ENCODE measurements around the gene KLHL36. TPM values are rescaled to one million over a fixed set of nuclear protein-coding genes. Genes with fewer than 3 reads are reported as not detected.

The KLHL36 gene
- total and polyA plus RNA-seq, 9 of the 15 experiments (the other 6 are each of a cell fraction or from before 2014, with no cell fraction given) = 2.1 to 51.2 (median 18.5) TPM

DNA sequence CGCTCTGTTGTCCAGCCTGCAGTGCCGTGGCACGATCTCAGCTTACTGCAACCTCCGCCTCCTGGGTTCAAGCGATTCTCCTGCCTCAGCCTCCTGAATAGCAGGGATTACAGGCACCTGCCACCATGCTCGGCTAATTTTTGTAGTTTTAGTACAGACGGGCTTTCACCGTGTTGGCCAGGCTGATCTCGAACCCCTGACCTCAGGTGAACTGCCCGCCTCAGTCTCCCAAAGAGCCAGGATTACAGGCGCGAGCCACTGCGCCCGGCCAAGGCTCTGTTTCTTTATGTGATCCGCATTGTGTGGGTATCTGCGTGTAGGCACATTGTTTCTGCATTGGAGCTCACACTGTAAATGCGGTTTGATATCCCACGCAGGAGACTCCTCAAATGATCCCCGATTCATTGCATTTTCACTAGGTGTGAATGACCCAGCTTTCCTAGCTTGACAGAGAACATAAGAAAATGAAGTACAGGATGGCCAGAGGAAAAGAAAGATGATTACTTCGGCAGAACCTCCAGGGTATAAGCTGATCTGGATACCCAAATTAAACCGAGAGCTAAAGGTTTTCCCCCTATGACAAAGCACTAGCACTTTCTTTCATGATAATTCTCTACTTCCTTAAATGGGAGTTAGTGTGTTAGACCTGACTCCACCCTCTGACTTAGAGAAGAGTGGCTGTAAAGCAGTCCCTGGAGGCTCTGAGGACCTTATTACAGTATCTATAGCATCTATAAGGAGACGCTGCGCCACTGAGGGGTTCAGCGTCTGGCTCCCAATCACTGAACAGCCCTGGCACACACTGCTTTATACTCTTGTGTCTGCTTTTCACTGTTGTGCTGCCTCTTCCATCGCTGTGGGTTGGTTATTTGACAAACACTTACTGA, 47.7 kb upstream of the KLHL36 start (continued):
- TF ChIP-seq, protein P1, sequence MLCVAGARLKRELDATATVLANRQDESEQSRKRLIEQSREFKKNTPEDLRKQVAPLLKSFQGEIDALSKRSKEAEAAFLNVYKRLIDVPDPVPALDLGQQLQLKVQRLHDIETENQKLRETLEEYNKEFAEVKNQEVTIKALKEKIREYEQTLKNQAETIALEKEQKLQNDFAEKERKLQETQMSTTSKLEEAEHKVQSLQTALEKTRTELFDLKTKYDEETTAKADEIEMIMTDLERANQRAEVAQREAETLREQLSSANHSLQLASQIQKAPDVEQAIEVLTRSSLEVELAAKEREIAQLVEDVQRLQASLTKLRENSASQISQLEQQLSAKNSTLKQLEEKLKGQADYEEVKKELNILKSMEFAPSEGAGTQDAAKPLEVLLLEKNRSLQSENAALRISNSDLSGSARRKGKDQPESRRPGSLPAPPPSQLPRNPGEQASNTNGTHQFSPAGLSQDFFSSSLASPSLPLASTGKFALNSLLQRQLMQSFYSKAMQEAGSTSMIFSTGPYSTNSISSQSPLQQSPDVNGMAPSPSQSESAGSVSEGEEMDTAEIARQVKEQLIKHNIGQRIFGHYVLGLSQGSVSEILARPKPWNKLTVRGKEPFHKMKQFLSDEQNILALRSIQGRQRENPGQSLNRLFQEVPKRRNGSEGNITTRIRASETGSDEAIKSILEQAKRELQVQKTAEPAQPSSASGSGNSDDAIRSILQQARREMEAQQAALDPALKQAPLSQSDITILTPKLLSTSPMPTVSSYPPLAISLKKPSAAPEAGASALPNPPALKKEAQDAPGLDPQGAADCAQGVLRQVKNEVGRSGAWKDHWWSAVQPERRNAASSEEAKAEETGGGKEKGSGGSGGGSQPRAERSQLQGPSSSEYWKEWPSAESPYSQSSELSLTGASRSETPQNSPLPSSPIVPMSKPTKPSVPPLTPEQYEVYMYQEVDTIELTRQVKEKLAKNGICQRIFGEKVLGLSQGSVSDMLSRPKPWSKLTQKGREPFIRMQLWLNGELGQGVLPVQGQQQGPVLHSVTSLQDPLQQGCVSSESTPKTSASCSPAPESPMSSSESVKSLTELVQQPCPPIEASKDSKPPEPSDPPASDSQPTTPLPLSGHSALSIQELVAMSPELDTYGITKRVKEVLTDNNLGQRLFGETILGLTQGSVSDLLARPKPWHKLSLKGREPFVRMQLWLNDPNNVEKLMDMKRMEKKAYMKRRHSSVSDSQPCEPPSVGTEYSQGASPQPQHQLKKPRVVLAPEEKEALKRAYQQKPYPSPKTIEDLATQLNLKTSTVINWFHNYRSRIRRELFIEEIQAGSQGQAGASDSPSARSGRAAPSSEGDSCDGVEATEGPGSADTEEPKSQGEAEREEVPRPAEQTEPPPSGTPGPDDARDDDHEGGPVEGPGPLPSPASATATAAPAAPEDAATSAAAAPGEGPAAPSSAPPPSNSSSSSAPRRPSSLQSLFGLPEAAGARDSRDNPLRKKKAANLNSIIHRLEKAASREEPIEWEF (CRISPR knock-in tag; IDR thresholded peaks at IDR 0.05) = peak; percentile 29; the same call in 1 of the 2 replicates
- TF ChIP-seq, protein P2, sequence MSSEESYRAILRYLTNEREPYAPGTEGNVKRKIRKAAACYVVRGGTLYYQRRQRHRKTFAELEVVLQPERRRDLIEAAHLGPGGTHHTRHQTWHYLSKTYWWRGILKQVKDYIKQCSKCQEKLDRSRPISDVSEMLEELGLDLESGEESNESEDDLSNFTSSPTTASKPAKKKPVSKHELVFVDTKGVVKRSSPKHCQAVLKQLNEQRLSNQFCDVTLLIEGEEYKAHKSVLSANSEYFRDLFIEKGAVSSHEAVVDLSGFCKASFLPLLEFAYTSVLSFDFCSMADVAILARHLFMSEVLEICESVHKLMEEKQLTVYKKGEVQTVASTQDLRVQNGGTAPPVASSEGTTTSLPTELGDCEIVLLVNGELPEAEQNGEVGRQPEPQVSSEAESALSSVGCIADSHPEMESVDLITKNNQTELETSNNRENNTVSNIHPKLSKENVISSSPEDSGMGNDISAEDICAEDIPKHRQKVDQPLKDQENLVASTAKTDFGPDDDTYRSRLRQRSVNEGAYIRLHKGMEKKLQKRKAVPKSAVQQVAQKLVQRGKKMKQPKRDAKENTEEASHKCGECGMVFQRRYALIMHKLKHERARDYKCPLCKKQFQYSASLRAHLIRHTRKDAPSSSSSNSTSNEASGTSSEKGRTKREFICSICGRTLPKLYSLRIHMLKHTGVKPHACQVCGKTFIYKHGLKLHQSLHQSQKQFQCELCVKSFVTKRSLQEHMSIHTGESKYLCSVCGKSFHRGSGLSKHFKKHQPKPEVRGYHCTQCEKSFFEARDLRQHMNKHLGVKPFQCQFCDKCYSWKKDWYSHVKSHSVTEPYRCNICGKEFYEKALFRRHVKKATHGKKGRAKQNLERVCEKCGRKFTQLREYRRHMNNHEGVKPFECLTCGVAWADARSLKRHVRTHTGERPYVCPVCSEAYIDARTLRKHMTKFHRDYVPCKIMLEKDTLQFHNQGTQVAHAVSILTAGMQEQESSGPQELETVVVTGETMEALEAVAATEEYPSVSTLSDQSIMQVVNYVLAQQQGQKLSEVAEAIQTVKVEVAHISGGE (CRISPR knock-in tag; IDR thresholded peaks at IDR 0.05) = peak in 1 of 3 experiments; percentile 53; a peak in 1 of 6 replicates
- TF ChIP-seq SMARCA4 (IDR thresholded peaks at IDR 0.05) (0 out of 2 replicates have a peak, but pooled peaks have one; percentile 39), RBBP5 (IDR thresholded peaks at IDR 0.05; ENCODE audit: borderline replicate concordance, insufficient read depth, low read length, poor library complexity, severe bottlenecking) (peak; percentile 69), RAD21 (CRISPR knock-in tag; conservative IDR thresholded peaks at IDR 0.05 in 1 of 2, IDR thresholded peaks at IDR 0.05 in 1 of 2) (no peak), NR2C2 (CRISPR knock-in tag; IDR thresholded peaks at IDR 0.05) (no peak), NR2C2 (tag; IDR thresholded peaks at IDR 0.05) (peak; percentile 43; the same call in 1 of the 2 replicates), SMARCC2 (IDR thresholded peaks at IDR 0.05; ENCODE audit: low read depth) (0 out of 2 replicates have a peak, but pooled peaks have one; percentile 5), GATA2 (CRISPR knock-in tag; IDR thresholded peaks at IDR 0.05) (peak; percentile 52; the same call in 1 of the 2 replicates)
- TF ChIP-seq, protein P3, sequence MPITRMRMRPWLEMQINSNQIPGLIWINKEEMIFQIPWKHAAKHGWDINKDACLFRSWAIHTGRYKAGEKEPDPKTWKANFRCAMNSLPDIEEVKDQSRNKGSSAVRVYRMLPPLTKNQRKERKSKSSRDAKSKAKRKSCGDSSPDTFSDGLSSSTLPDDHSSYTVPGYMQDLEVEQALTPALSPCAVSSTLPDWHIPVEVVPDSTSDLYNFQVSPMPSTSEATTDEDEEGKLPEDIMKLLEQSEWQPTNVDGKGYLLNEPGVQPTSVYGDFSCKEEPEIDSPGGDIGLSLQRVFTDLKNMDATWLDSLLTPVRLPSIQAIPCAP (CRISPR knock-in tag; IDR thresholded peaks at IDR 0.05; ENCODE audit: borderline replicate concordance) = no peak
